SK-N-SH (cell line): ENCODE data around the gene ATF6. TPM values are rescaled to one million over a fixed set of nuclear protein-coding genes. Genes with fewer than 3 reads are reported as not detected.
A peak's percentile ranks its signal among the peaks of the same experiment; 100 is the strongest.

Experiments used
- CTCF ChIA-PET: fragments of 300-600, 350-600 bp; formaldehyde crosslinking; extraction: SDS; loops from one replicate; lab custom pipeline; 2021; lab: Yijun Ruan, JAX
- POLR2A ChIA-PET: fragments of 350-600 bp; sonication (Branson Sonifier 250); formaldehyde crosslinking; extraction: SDS; loops from one replicate; lab custom pipeline; 2020; ENCODE audit warnings: antibody characterized with exemption, inconsistent platforms; lab: Yijun Ruan, JAX
- DNase-seq: peaks from one replicate; pipeline ENCODE4 v3.0.0; 2012
- H2AFZ ChIP-seq: fragments of 200-600 bp; sonication (generic); 2 replicates; pipeline ENCODE4 v1.8.1; 2016; ENCODE audit warnings: antibody characterized with exemption, mild to moderate bottlenecking, low read depth
- H3F3A ChIP-seq: fragments of 200-600 bp; sonication (generic); replicated peaks from 2 replicates; pipeline ENCODE3; 2016; ENCODE audit warnings: antibody characterized with exemption, mild to moderate bottlenecking; ENCODE audit not compliant: insufficient read depth
- H3K27ac ChIP-seq, 2 experiments: fragments of 200-500 bp in 1 of 2; fragments of 200-600 bp in 1 of 2; sonication (Bioruptor generic) in 1 of 2; sonication (generic), shearing (Covaris generic) in 1 of 2; 2 replicates each; pipeline versions ENCODE4 v1.5.1 to v1.6.1; 2014 to 2016; ENCODE audit warnings: low read depth in 2 of 2, inconsistent platforms in 1 of 2, low read length in 1 of 2, mild to moderate bottlenecking in 1 of 2, mixed read lengths in 1 of 2
- H3K27me3 ChIP-seq: fragments of 200-600 bp; sonication (generic), shearing (Covaris generic); 2 replicates; pipeline ENCODE4 v1.6.1; 2016; ENCODE audit warnings: mixed run types; ENCODE audit not compliant: insufficient read depth
- H3K36me3 ChIP-seq, 2 experiments: fragments of 200-500 bp in 1 of 2; fragments of 200-600 bp in 1 of 2; sonication (Bioruptor generic) in 1 of 2; sonication (generic) in 1 of 2; replicated peaks in 1 of 2; 2 replicates each; pipeline versions ENCODE3 to v1.5.1; 2014 to 2016; ENCODE audit warnings: low read length in 1 of 2, mild to moderate bottlenecking in 1 of 2; ENCODE audit not compliant: insufficient read depth in 2 of 2, control insufficient read depth in 1 of 2
- H3K4me1 ChIP-seq, 2 experiments: fragments of 200-500 bp in 1 of 2; fragments of 200-600 bp in 1 of 2; sonication (Bioruptor generic) in 1 of 2; sonication (generic), shearing (Covaris generic) in 1 of 2; 2 replicates each; pipeline versions ENCODE4 v1.5.1 to v1.6.1; 2014 to 2016; ENCODE audit warnings: low read depth in 1 of 2, low read length in 1 of 2, mixed run types in 1 of 2; ENCODE audit not compliant: insufficient read depth in 2 of 2, control insufficient read depth in 1 of 2
- H3K4me2 ChIP-seq: fragments of 200-600 bp; sonication (generic), shearing (Covaris generic); 2 replicates; pipeline ENCODE4 v1.6.1; 2017; ENCODE audit warnings: mixed run types
- H3K4me3 ChIP-seq, 2 experiments: fragments of 200-500 bp in 1 of 2; fragments of 200-600 bp in 1 of 2; sonication (Bioruptor generic) in 1 of 2; sonication (generic), shearing (Covaris generic) in 1 of 2; 2 replicates each; pipeline versions ENCODE4 v1.5.1 to v1.8.1; 2014 to 2016; ENCODE audit warnings: low read depth in 2 of 2, inconsistent platforms in 1 of 2, low read length in 1 of 2, mild to moderate bottlenecking in 1 of 2, mixed read lengths in 1 of 2, moderate library complexity in 1 of 2
- H3K79me2 ChIP-seq: fragments of 200-600 bp; sonication (generic); 2 replicates; pipeline ENCODE4 v1.8.1; 2017; ENCODE audit warnings: mild to moderate bottlenecking; ENCODE audit not compliant: insufficient read depth
- H3K9ac ChIP-seq: fragments of 200-600 bp; sonication (generic); 2 replicates; pipeline ENCODE4 v1.6.1; 2017; ENCODE audit warnings: mixed run types
- H3K9me2 ChIP-seq: fragments of 200-600 bp; sonication (generic); 2 replicates; pipeline ENCODE4 v1.6.1; 2017; ENCODE audit warnings: mixed run types
- H3K9me3 ChIP-seq: fragments of 200-600 bp; sonication (generic); 2 replicates; pipeline ENCODE4 v1.6.1; 2017; ENCODE audit warnings: mixed run types, mild to moderate bottlenecking, moderate library complexity
- H4K20me1 ChIP-seq: fragments of 200-600 bp; sonication (generic); 2 replicates; pipeline ENCODE4 v1.6.1; 2017; ENCODE audit warnings: mild to moderate bottlenecking, mixed run types; ENCODE audit not compliant: insufficient read depth
- ELF1 ChIP-seq: IDR thresholded peaks from 2 replicates; pipeline ENCODE4 v1.4.0; 2012
- EP300 ChIP-seq, 2 experiments: IDR thresholded peaks; 2 replicates each; pipeline versions ENCODE4 v1.4.0 to v1.6.1; 2012; ENCODE audit warnings: borderline replicate concordance in 1 of 2, low read depth in 1 of 2, low read length in 1 of 2
- FOSL2 ChIP-seq: IDR thresholded peaks from 2 replicates; pipeline ENCODE4 v1.4.0; 2012; ENCODE audit warnings: low read depth, mild to moderate bottlenecking, moderate library complexity, borderline replicate concordance
- FOXJ3 ChIP-seq: sonication (generic); formaldehyde crosslinking; IDR thresholded peaks from 2 replicates; pipeline ENCODE4 v1.5.1; 2020; ENCODE audit warnings: mild to moderate bottlenecking, missing genetic modification reagents
- FOXM1 ChIP-seq: IDR thresholded peaks from 2 replicates; pipeline ENCODE4 v1.4.0; 2012; ENCODE audit warnings: low read depth, mild to moderate bottlenecking
- GABPA ChIP-seq: IDR thresholded peaks from 2 replicates; pipeline ENCODE4 v1.4.0; 2012; ENCODE audit warnings: low read depth, mild to moderate bottlenecking
- GATA2 ChIP-seq: sonication (generic); formaldehyde crosslinking; IDR thresholded peaks from 2 replicates; pipeline ENCODE4 v1.5.0; 2020; ENCODE audit warnings: mild to moderate bottlenecking, missing genetic modification reagents
- IRF3 ChIP-seq: fragments of 150-350 bp; IDR thresholded peaks from 2 replicates; pipeline ENCODE4 v1.6.1; 2016; ENCODE audit warnings: mild to moderate bottlenecking, low read depth, low read length
- MEF2A ChIP-seq: IDR thresholded peaks from 2 replicates; pipeline ENCODE4 v1.4.0; 2012; ENCODE audit warnings: low read depth, borderline replicate concordance
- MXI1 ChIP-seq: IDR thresholded peaks from 2 replicates; pipeline ENCODE4 v1.6.1; 2012; ENCODE audit warnings: mild to moderate bottlenecking, low read depth, low read length, improper control_type of control experiment
- NFIC ChIP-seq: IDR thresholded peaks from 2 replicates; pipeline ENCODE4 v1.4.0; 2012; ENCODE audit warnings: borderline replicate concordance
- NRF1 ChIP-seq: IDR thresholded peaks from 2 replicates; pipeline ENCODE4 v1.6.1; 2012; ENCODE audit warnings: low read depth, mild to moderate bottlenecking, low read length
- PBX3 ChIP-seq: IDR thresholded peaks from 2 replicates; pipeline ENCODE4; 2012
- RAD21 ChIP-seq: IDR thresholded peaks from 2 replicates; pipeline ENCODE4 v1.6.1; 2012; ENCODE audit warnings: mild to moderate bottlenecking, low read length
- RXRA ChIP-seq: IDR thresholded peaks from 2 replicates; pipeline ENCODE4 v1.4.0; 2012; ENCODE audit warnings: low read depth, mild to moderate bottlenecking, borderline replicate concordance
- TAF1 ChIP-seq: IDR thresholded peaks from 2 replicates; pipeline ENCODE4 v1.6.1; 2012; ENCODE audit warnings: low read depth, mild to moderate bottlenecking, low read length, moderate library complexity, borderline replicate concordance
- TEAD4 ChIP-seq: IDR thresholded peaks from 2 replicates; pipeline ENCODE4 v1.4.0; 2012; ENCODE audit warnings: mild to moderate bottlenecking, borderline replicate concordance; ENCODE audit not compliant: insufficient read depth
- USF1 ChIP-seq: IDR thresholded peaks from 2 replicates; pipeline ENCODE4 v1.4.0; 2012; ENCODE audit warnings: low read depth, borderline replicate concordance
- USF2 ChIP-seq: fragments of 150-350 bp; IDR thresholded peaks from 2 replicates; pipeline ENCODE4 v1.6.1; 2017; ENCODE audit warnings: antibody characterized with exemption, low read length, low read depth, borderline replicate concordance
- ZBTB33 ChIP-seq: IDR thresholded peaks from 2 replicates; pipeline ENCODE4 v1.4.0; 2012; ENCODE audit warnings: low read depth, borderline replicate concordance
- WGBS: methylation state at CpG from one replicate; pipeline ENCODE4 v1.1.6; 2017; ENCODE audit warnings: low lambda C conversion rate; 5-methylcytosine and 5-hydroxymethylcytosine counted together
- polyA plus RNA-seq, 3 experiments: library from polyadenylated mRNA; depleted of rRNA; stranded (reverse); fragments of >200 nt; gene quantifications; 2 replicates each; pipeline ENCODE4 v1.2.3, GENCODE V29; 2012

The ATF6 gene
- polyA plus RNA-seq, 1 of the 3 experiments (the other 2 are of a cell fraction), result 8.8 TPM

GRCh38 chr1:161953256-161953920, 187.3 kb downstream of the ATF6 start:
- 70% methylated on average over 5 of the region's 5 CpGs for WGBS
- H3F3A ChIP-seq, result peaks cover 15% of the 10 kb centered on the region
- H3K4me1 ChIP-seq, result peaks cover 40 to 44% of the 10 kb centered on the region in 2 experiments
- H3K9me2 ChIP-seq, result no peaks in the 10 kb centered on the region
- no peak overlapping the region for H3K4me3 ChIP-seq
- H3K27me3 ChIP-seq, result no peaks in the 10 kb centered on the region
- no peaks in the 10 kb centered on the region for H3K9me3 ChIP-seq
- no peak overlapping the region for H2AFZ ChIP-seq
- TF ChIP-seq GABPA, result no peak
- TF ChIP-seq GATA2, result peak; percentile 36
- no peaks in the 10 kb centered on the region for H3K36me3 ChIP-seq
- DNase-seq, result no peak
- ChIA-PET POLR2A (interaction anchor here (0.7 kb wide), 1 partner anchor 9 kb away, joined by 3 read pairs; no protein-coding TSS in a partner anchor), CTCF (interaction anchor here (0.8 to 2.0 kb wide), 6 partner anchors 11 to 161 kb away, joined by 3 to 8 read pairs (median 4); partner anchors contain the start of gene OLFML2B)
- H4K20me1 ChIP-seq, result no peaks in the 10 kb centered on the region
- no peaks in the 10 kb centered on the region for H3K79me2 ChIP-seq
- H3K9ac ChIP-seq, result no peak overlapping the region
- peak overlapping the region; percentile 81 to 88 for H3K27ac ChIP-seq
- H3K4me2 ChIP-seq, result no peak overlapping the region

- H3K27ac ChIP-seq, result peak overlapping the region; percentile 81 to 88; a peak in 3 of 4 replicates
- H3K9me2 ChIP-seq, result no peaks in the 10 kb centered on the region
- no peak overlapping the region for H3K4me3 ChIP-seq
- no peak for TF ChIP-seq GATA2
- no peak for TF ChIP-seq RAD21
- no peak for TF ChIP-seq IRF3
- TF ChIP-seq GABPA, result no peak
- no peak for TF ChIP-seq EP300 (IDR thresholded peaks at IDR 0.05; ENCODE audit: borderline replicate concordance in 1 of 2, low read depth in 1 of 2, low read length in 1 of 2)
- TF ChIP-seq USF1, result no peak
- no peak for TF ChIP-seq NRF1
- no peak for TF ChIP-seq MXI1
- TF ChIP-seq USF2, result no peak
- no peak for TF ChIP-seq TEAD4
- TF ChIP-seq MEF2A, result no peak
- TF ChIP-seq NFIC, result no peak
- TF ChIP-seq RXRA, result no peak
- no peak for TF ChIP-seq ELF1
- TF ChIP-seq TAF1, result no peak
- TF ChIP-seq FOSL2, result no peak
- no peak for TF ChIP-seq PBX3
- no peak for TF ChIP-seq FOXM1
- no peak for TF ChIP-seq FOXJ3 (CRISPR knock-in tag)
- no peak for TF ChIP-seq ZBTB33
- POLR2A ChIA-PET, result interaction anchor here (0.7 kb wide), 1 partner anchor 8 kb away, joined by 3 read pairs; no protein-coding TSS in a partner anchor
- 89% methylated on average over 2 of the region's 2 CpGs for WGBS
- no peaks in the 10 kb centered on the region for H3K79me2 ChIP-seq
- no peak overlapping the region for H3K9ac ChIP-seq
- peaks cover 43 to 44% of the 10 kb centered on the region in 2 experiments for H3K4me1 ChIP-seq
- DNase-seq, result no peak
- peaks cover 15% of the 10 kb centered on the region for H3F3A ChIP-seq
- no peak overlapping the region for H2AFZ ChIP-seq
- CTCF ChIA-PET, result interaction anchor here (1.4 to 2.0 kb wide), 3 partner anchors 22 to 161 kb away, joined by 3 to 8 read pairs (median 3); no protein-coding TSS in a partner anchor
- no peaks in the 10 kb centered on the region for H3K9me3 ChIP-seq
- no peaks in the 10 kb centered on the region for H3K27me3 ChIP-seq
- no peak overlapping the region for H3K4me2 ChIP-seq
- H4K20me1 ChIP-seq, result no peaks in the 10 kb centered on the region
- peaks cover 0 to 5% of the 10 kb centered on the region in 2 experiments for H3K36me3 ChIP-seq
Measured at GRCh38 chr1:161954050-161954449, 187.9 kb downstream of the ATF6 start.
